ENCODE data around the gene ATXN1. TPM values are rescaled to one million over a fixed set of nuclear protein-coding genes. Genes with fewer than 3 reads are reported as not detected.
A peak's percentile ranks its signal among the peaks of the same experiment; 100 is the strongest.

ATXN1 gene
- polyA plus RNA-seq, 1 donor (not counting 4 experiments of a cell fraction or from before 2014, with no cell fraction given), result 9.7 TPM

GRCh38 chr6:16697437-16698161, 63.7 kb downstream of the ATXN1 start:
- Histone ChIP-seq H3K36me3 (ENCODE audit: control insufficient read depth in 2 of 2, extremely low read depth in 1 of 2, insufficient read depth in 2 of 2, low read length in 2 of 2) (no peaks in the 10 kb centered on the region), H3K9ac (ENCODE audit: control insufficient read depth, extremely low read depth, insufficient read depth, low read length) (peak overlapping the region; percentile 54), H3K27me3 (ENCODE audit: control insufficient read depth, extremely low read depth, insufficient read depth, low read length) (no peaks in the 10 kb centered on the region), H3K9me1 (ENCODE audit: control insufficient read depth, extremely low read depth, insufficient read depth, low read length) (no peaks in the 10 kb centered on the region), H3K4me2 (ENCODE audit: control insufficient read depth, extremely low read depth, insufficient read depth, low read depth, low read length) (peak overlapping the region; percentile 68), H3K4me1 (ENCODE audit: control insufficient read depth, extremely low read depth, insufficient read depth, low read length) (peaks cover 40% of the 10 kb centered on the region), H4K20me1 (ENCODE audit: control insufficient read depth, extremely low read depth, insufficient read depth, low read length) (no peaks in the 10 kb centered on the region), H3K27ac (ENCODE audit: control insufficient read depth, insufficient read depth, low read length) (peak overlapping the region; percentile 91), H3K79me2 (ENCODE audit: control insufficient read depth, insufficient read depth, low read length) (peaks cover 6% of the 10 kb centered on the region), H3K4me3 (ENCODE audit: control insufficient read depth in 2 of 3, extremely low read depth in 1 of 3, insufficient read depth in 2 of 3, low read depth in 1 of 3, low read length in 3 of 3) (peak overlapping the region in 1 of 3 experiments; percentile 11), H3K9me3 (ENCODE audit: control insufficient read depth, low read depth, low read length) (no peaks in the 10 kb centered on the region), H2AFZ (ENCODE audit: control insufficient read depth, low read length) (no peak overlapping the region)
- DNase-seq (ENCODE audit: low read depth, low spot score) (no peak), FAIRE-seq (no peak)
- TF ChIP-seq EZH2 (IDR thresholded peaks at IDR 0.05; ENCODE audit: low read length) (no peak), CTCF (optimal IDR thresholded peaks at IDR 0.05 in 1 of 3, IDR thresholded peaks at IDR 0.05 in 1 of 3, conservative IDR thresholded peaks at IDR 0.05 in 1 of 3; ENCODE audit: extremely low read depth in 1 of 3, insufficient read depth in 2 of 3, low read length in 3 of 3) (no peak)
- dilution Hi-C loops (cut with MboI; ENCODE audit: extremely low pct_ligation_motif_present, low sequenced_read_pairs), result no loop called here

- no peaks in the 10 kb centered on the region for H3K36me3 ChIP-seq (ENCODE audit: control insufficient read depth in 2 of 2, extremely low read depth in 1 of 2, insufficient read depth in 2 of 2, low read length in 2 of 2)
- H3K9me1 ChIP-seq (ENCODE audit: control insufficient read depth, extremely low read depth, insufficient read depth, low read length), result no peaks in the 10 kb centered on the region
- no peaks in the 10 kb centered on the region for H3K27me3 ChIP-seq (ENCODE audit: control insufficient read depth, extremely low read depth, insufficient read depth, low read length)
- dilution Hi-C loops (cut with MboI; ENCODE audit: extremely low pct_ligation_motif_present, low sequenced_read_pairs), result no loop called here
- H3K27ac ChIP-seq (ENCODE audit: control insufficient read depth, insufficient read depth, low read length), result no peak overlapping the region
- FAIRE-seq, result no peak
- peaks cover 6% of the 10 kb centered on the region for H3K79me2 ChIP-seq (ENCODE audit: control insufficient read depth, insufficient read depth, low read length)
- H3K4me3 ChIP-seq (ENCODE audit: control insufficient read depth in 2 of 3, extremely low read depth in 1 of 3, insufficient read depth in 2 of 3, low read depth in 1 of 3, low read length in 3 of 3), result no peak overlapping the region
- no peaks in the 10 kb centered on the region for H4K20me1 ChIP-seq (ENCODE audit: control insufficient read depth, extremely low read depth, insufficient read depth, low read length)
- H3K4me1 ChIP-seq (ENCODE audit: control insufficient read depth, extremely low read depth, insufficient read depth, low read length), result peaks cover 41% of the 10 kb centered on the region
- H3K9ac ChIP-seq (ENCODE audit: control insufficient read depth, extremely low read depth, insufficient read depth, low read length), result no peak overlapping the region
- no peaks in the 10 kb centered on the region for H3K9me3 ChIP-seq (ENCODE audit: control insufficient read depth, low read depth, low read length)
- no peak for DNase-seq (ENCODE audit: low read depth, low spot score)
- no peak overlapping the region for H3K4me2 ChIP-seq (ENCODE audit: control insufficient read depth, extremely low read depth, insufficient read depth, low read depth, low read length)
- TF ChIP-seq CTCF (optimal IDR thresholded peaks at IDR 0.05 in 1 of 3, IDR thresholded peaks at IDR 0.05 in 1 of 3, conservative IDR thresholded peaks at IDR 0.05 in 1 of 3; ENCODE audit: extremely low read depth in 1 of 3, insufficient read depth in 2 of 3, low read length in 3 of 3) (no peak), EZH2 (IDR thresholded peaks at IDR 0.05; ENCODE audit: low read length) (no peak)
- H2AFZ ChIP-seq (ENCODE audit: control insufficient read depth, low read length), result no peak overlapping the region
Observed at GRCh38 chr6:16696496-16696895, 64.8 kb downstream of the ATXN1 start.

All from keratinocyte (primary cell).